Amniotic stem cell (primary cell): ENCODE measurements around the gene ACLY.
"Not testable (repeated sequence)": the region's sequence is repeated elsewhere in the genome, so short reads cannot be mapped to it uniquely, and the experiment has no call there.

Experiments used
- DNase-seq: peaks from one replicate; lab custom pipeline; 2025; lab: John Stamatoyannopoulos, UW

ACLY gene

GRCh38 chr17:41829961-41830360, 88.8 kb downstream of the ACLY start:
- DNase-seq, result not testable (repeated sequence)

GRCh38 chr17:41825175-41825845, 93.4 kb downstream of the ACLY start:
- no peak for DNase-seq

- no peak for DNase-seq
Measured at GRCh38 chr17:41824086-41824485, 94.7 kb downstream of the ACLY start.

GRCh38 chr17:41823580-41823979, 95.2 kb downstream of the ACLY start:
- no peak for DNase-seq

- no peak for DNase-seq
Measured at GRCh38 chr17:41823141-41823524, 95.6 kb downstream of the ACLY start.

- DNase-seq, result no peak
Measured at GRCh38 chr17:41822216-41823140, 96.3 kb downstream of the ACLY start.

GRCh38 chr17:41821776-41822175, 97.0 kb downstream of the ACLY start:
- no peak for DNase-seq

GRCh38 chr17:41818024-41818423, 100.7 kb downstream of the ACLY start:
- no peak for DNase-seq
